Stimulated activated CD8-positive, alpha-beta memory T cell treated with anti-CD3 and anti-CD28 coated beads, Interleukin-7, amount 100 ng/mL, for 1 hour (primary cell): ENCODE measurements around the gene OR5T3.
"Not testable (repeated sequence)": the region's sequence is repeated elsewhere in the genome, so short reads cannot be mapped to it uniquely, and the experiment has no call there.

ENCODE experiments used
- DNase-seq, 2 donors: peaks; one replicate each; pipeline ENCODE4 v3.0.0-alpha.2; 2020; ENCODE audit warnings: low read depth in 2 of 2

Gene OR5T3

GRCh38 chr11:56251954-56252353, at the start of gene OR5T3:
TSS of gene OR5T3 (plus strand) at chr11:56252254. CDS start at chr11:56252254, 0 bp downstream.
- no peak for DNase-seq

- DNase-seq, result no peak
Measured at GRCh38 chr11:56207790-56208189, 44.3 kb upstream of the OR5T3 start.

GRCh38 chr11:56214537-56214936, 37.5 kb upstream of the OR5T3 start:
- DNase-seq, result no peak

GRCh38 chr11:56219735-56220134, 32.3 kb upstream of the OR5T3 start:
- not testable (repeated sequence) for DNase-seq

GRCh38 chr11:56234155-56234554, 17.9 kb upstream of the OR5T3 start, which contains the start of gene OR5T2:
TSS of gene OR5T2 (minus strand) at chr11:56234255. CDS start at chr11:56233062, 1,193 bp downstream.
- DNase-seq, result no peak

- no peak for DNase-seq
Measured at GRCh38 chr11:56271092-56271491, 19.0 kb downstream of the OR5T3 start.

GRCh38 chr11:56273854-56274253, 21.8 kb downstream of the OR5T3 start, which contains the start of gene OR5T1:
TSS of gene OR5T1 (plus strand) at chr11:56274154. CDS start at chr11:56275639, 1,485 bp downstream.
- no peak for DNase-seq

GRCh38 chr11:56292154-56292553, 40.1 kb downstream of the OR5T3 start, which contains the start of gene OR8H1:
TSS of gene OR8H1 (minus strand) at chr11:56292254. CDS start at chr11:56291062, 1,192 bp downstream.
- DNase-seq, result no peak

- DNase-seq, result no peak
Measured at GRCh38 chr11:56296898-56297297, 44.8 kb downstream of the OR5T3 start.
